Activated CD8-positive, alpha-beta T cell treated with anti-CD3 and anti-CD28 coated beads for 36 hours (primary cell): Measurements from ENCODE around the gene OVCA2. TPM values are rescaled to one million over a fixed set of nuclear protein-coding genes. Genes with fewer than 3 reads are reported as not detected.

ENCODE experiments used
- ATAC-seq: fragments of 200-7000 bp; cut with Tn5 transposase; one replicate; pipeline ENCODE4 v1.10.0; 2021; ENCODE audit warnings: mild to moderate bottlenecking, moderate library complexity
- CTCF ChIA-PET: fragments of 350-600 bp; sonication (Branson Sonifier 250); formaldehyde crosslinking; loops from one replicate; lab custom pipeline; 2021; ENCODE audit warnings: antibody characterized with exemption; lab: Charles Lee
- POLR2A ChIA-PET: fragments of 350-600 bp; sonication (Branson Sonifier 250); formaldehyde crosslinking; loops from one replicate; lab custom pipeline; 2021; ENCODE audit warnings: antibody characterized with exemption; lab: Charles Lee
- DNase-seq: peaks from one replicate; pipeline ENCODE4 v3.0.0-alpha.2; 2020
- H3K27ac Mint-ChIP-seq: one replicate; pipeline ENCODE4 v1.8.0; 2021; ENCODE audit warnings: mild to moderate bottlenecking, mixed read lengths
- H3K27me3 Mint-ChIP-seq: one replicate; pipeline ENCODE4 v1.8.0; 2021; ENCODE audit warnings: mixed read lengths
- H3K36me3 Mint-ChIP-seq: one replicate; pipeline ENCODE4 v1.8.0; 2021; ENCODE audit warnings: low read depth, mixed read lengths
- H3K4me1 Mint-ChIP-seq: one replicate; pipeline ENCODE4 v1.8.0; 2021; ENCODE audit warnings: low read depth, mixed read lengths
- H3K4me3 Mint-ChIP-seq: one replicate; pipeline ENCODE4 v1.8.0; 2021; ENCODE audit warnings: mild to moderate bottlenecking, moderate library complexity, mixed read lengths
- H3K9me3 Mint-ChIP-seq: one replicate; pipeline ENCODE4 v1.8.0; 2021; ENCODE audit warnings: mixed read lengths
- intact Hi-C: fragments of 100-400 bp; cut with micrococcal nuclease; formaldehyde crosslinking; loops from one replicate; pipeline ENCODE4 v1.10.0; 2022
- total RNA-seq, 2 experiments: library from RNA; stranded (reverse); gene quantifications; one replicate each; pipeline ENCODE4 v1.2.3, GENCODE V29; 2021
- TF ChIP-seq, protein P1 (sequence below): fragments of 200-600 bp; IDR thresholded peaks from one replicate; pipeline ENCODE4 v1.8.0; 2022; ENCODE audit warnings: antibody characterized with exemption, mild to moderate bottlenecking

Gene OVCA2
- total RNA-seq, 2 experiments from 2014 or later = 28.0 to 28.5 TPM

DNA sequence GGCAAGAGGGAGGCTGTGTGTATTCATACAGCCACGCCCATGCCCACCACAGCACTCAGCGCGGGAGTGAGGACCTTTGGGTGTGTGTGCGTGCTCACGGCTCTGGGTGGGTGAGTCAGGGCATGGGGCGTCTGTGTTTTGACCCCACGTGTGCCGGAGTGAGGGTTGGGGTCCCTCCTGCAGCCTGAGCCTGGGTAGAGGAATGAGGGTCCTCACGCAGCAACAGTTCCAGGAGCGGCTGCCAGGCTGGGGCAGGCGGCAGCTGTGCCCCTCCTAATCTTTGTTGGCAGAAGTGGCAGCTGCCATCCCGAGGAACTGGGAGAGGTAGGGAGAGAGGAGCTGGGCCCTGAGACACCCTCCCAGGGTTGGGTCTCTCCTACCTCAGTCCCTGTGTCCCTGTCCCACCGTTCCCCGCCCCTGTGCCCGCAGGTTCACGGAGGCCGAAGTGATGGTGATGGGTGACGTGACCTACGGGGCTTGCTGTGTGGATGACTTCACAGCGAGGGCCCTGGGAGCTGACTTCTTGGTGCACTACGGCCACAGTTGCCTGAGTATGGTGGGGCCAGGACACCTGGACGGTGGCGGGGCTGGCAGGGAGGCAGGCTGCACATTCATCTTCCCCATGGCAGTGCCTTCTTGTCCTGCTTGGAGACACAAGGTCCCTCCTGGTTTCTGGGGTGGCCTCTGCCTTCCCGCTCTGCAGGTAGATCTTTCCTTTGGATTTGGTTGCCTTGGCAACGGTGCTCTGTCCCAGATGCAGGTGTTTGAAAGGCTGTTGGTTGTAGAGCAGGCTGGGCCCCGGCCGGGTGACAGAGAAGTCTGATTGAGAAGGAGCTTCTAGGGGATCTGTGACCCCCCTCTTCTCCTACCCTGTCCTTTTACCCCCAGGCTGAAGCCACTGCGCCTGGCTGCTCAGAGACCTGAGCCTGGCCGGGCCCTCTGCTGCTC, 6.0 kb upstream of the OVCA2 start:
- ChIA-PET POLR2A (no interaction called here), CTCF (no interaction called here)
- ATAC-seq (no peak), DNase-seq (no peak)
- intact Hi-C loops = no loop called here
- Mint-ChIP-seq H3K4me1 (peaks cover 18% of the 10 kb centered on the region), H3K27me3 (no peaks in the 10 kb centered on the region), H3K27ac (no peak overlapping the region), H3K36me3 (peaks cover 11% of the 10 kb centered on the region), H3K4me3 (no peak overlapping the region), H3K9me3 (no peaks in the 10 kb centered on the region)
- TF ChIP-seq, protein P1, sequence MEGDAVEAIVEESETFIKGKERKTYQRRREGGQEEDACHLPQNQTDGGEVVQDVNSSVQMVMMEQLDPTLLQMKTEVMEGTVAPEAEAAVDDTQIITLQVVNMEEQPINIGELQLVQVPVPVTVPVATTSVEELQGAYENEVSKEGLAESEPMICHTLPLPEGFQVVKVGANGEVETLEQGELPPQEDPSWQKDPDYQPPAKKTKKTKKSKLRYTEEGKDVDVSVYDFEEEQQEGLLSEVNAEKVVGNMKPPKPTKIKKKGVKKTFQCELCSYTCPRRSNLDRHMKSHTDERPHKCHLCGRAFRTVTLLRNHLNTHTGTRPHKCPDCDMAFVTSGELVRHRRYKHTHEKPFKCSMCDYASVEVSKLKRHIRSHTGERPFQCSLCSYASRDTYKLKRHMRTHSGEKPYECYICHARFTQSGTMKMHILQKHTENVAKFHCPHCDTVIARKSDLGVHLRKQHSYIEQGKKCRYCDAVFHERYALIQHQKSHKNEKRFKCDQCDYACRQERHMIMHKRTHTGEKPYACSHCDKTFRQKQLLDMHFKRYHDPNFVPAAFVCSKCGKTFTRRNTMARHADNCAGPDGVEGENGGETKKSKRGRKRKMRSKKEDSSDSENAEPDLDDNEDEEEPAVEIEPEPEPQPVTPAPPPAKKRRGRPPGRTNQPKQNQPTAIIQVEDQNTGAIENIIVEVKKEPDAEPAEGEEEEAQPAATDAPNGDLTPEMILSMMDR = no peak

DNA sequence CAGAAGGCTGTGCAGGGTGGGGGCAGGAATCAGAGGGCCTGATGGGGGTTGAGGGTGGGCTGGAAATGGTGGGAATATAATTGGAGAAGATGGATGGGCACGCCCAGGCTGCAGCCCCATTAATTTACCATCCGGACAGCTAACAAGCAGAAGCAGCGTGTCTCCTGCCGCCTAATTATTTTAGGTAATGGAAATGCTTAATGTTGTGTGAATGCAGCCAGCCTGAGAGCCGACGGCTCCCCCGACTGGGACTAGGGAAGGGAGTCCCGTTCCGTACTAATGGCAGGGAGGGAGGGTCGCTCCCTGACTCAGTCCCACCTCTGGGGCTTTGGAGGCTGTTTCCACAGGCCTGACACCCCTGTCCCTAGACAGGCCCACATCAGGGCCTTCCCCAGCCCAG, 4.7 kb upstream of the OVCA2 start:
- ATAC-seq (no peak), DNase-seq (no peak)
- no peak overlapping the region for H3K4me3 Mint-ChIP-seq
- intact Hi-C loops = no loop called here
- H3K36me3 Mint-ChIP-seq = peaks cover 13% of the 10 kb centered on the region
- H3K27me3 Mint-ChIP-seq = no peaks in the 10 kb centered on the region
- H3K27ac Mint-ChIP-seq = no peak overlapping the region
- no peaks in the 10 kb centered on the region for H3K9me3 Mint-ChIP-seq
- TF ChIP-seq, protein P1 = no peak
- peaks cover 12% of the 10 kb centered on the region for H3K4me1 Mint-ChIP-seq
- POLR2A ChIA-PET = interaction anchor here (0.6 kb wide), 1 partner anchor 656 kb away, joined by 3 read pairs; no protein-coding TSS in a partner anchor
- CTCF ChIA-PET = interaction anchor here (1.8 kb wide), 1 partner anchor 17 kb away, joined by 8 read pairs; the partner anchor contains the start of gene HIC1

DNA sequence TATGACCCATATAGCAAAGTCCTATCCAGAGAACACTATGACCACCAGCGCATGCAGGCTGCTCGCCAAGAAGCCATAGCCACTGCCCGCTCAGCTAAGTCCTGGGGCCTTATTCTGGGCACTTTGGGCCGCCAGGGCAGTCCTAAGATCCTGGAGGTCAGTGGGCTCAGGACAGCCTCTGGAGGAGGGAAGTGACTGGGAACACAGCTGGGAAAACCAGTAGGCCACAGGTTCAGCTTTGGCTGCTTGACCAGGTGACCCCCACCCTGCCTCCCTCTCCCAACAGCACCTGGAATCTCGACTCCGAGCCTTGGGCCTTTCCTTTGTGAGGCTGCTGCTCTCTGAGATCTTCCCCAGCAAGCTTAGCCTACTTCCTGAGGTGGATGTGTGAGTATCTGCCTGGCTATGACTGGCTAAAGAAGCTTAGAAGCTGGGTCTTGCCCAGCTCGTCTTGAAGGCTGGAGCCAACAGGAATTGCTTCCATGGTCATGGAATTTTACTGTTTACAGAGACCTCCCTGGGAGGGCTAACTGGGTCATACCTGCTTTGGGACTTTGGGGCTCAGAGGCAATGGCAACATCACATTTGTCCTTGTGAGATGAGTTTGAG, 1.5 kb upstream of the OVCA2 start:
- DNase-seq (no peak), ATAC-seq (no peak)
- intact Hi-C loops = no loop called here
- TF ChIP-seq, protein P1 = no peak
- ChIA-PET CTCF (interaction anchor here (0.6 to 2.7 kb wide), 6 partner anchors 10 to 391 kb away, joined by 3 to 13 read pairs (median 4); partner anchors contain the start of genes DPH1 and HIC1), POLR2A (interaction anchor here (1.7 to 2.8 kb wide), 2 partner anchors 9 to 323 kb away, joined by 4 to 30 read pairs; partner anchors contain the start of gene DPH1)
- no peak overlapping the region for H3K27ac Mint-ChIP-seq
- peaks cover 20% of the 10 kb centered on the region for H3K4me1 Mint-ChIP-seq
- H3K27me3 Mint-ChIP-seq = no peaks in the 10 kb centered on the region
- no peaks in the 10 kb centered on the region for H3K9me3 Mint-ChIP-seq
- peak overlapping the region; percentile 35 for H3K4me3 Mint-ChIP-seq
- peaks cover 27% of the 10 kb centered on the region for H3K36me3 Mint-ChIP-seq

DNA sequence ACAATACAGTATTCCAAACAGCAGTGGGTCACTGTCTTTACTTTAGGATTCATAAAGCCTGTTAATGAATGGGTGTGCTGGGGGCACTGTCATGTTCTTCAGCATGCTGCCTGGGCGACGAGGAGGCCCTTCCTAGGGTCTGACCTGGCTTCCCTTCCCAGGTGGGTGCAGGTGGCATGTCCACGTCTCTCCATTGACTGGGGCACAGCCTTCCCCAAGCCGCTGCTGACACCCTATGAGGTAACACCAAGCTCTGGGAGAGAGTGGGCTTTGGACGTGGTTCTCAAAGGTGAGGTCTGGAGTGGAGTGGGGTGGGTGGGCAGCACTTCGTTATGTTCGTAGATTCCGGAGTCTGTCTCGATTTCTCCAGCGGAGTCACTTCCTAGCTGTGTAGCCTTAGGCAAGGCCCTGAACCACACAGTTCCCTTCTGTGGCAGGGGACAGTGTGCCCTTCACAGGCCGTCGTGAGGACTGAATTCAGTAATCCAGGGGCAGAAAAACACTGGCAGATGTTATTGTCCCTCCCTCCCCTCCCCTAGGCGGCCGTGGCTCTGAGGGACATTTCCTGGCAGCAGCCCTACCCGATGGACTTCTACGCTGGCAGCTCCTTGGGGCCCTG, 771 bp upstream of the OVCA2 start:
- TF ChIP-seq, protein P1 = no peak
- Mint-ChIP-seq H3K4me1 (peaks cover 20% of the 10 kb centered on the region), H3K4me3 (peak overlapping the region; percentile 94), H3K27ac (no peak overlapping the region), H3K9me3 (no peaks in the 10 kb centered on the region), H3K27me3 (no peaks in the 10 kb centered on the region), H3K36me3 (peaks cover 27% of the 10 kb centered on the region)
- CTCF ChIA-PET = interaction anchor here (0.6 to 2.7 kb wide), 8 partner anchors 10 to 391 kb away, joined by 3 to 13 read pairs (median 4); partner anchors contain the start of genes DPH1 and HIC1
- POLR2A ChIA-PET = interaction anchor here (1.7 to 2.8 kb wide), 2 partner anchors 10 to 324 kb away, joined by 4 to 30 read pairs; partner anchors contain the start of gene DPH1
- ATAC-seq = no peak
- intact Hi-C loops = no loop called here
- no peak for DNase-seq
